PC-9 (cell line): ENCODE measurements around the gene NFATC1. TPM values are rescaled to one million over a fixed set of nuclear protein-coding genes. Genes with fewer than 3 reads are reported as not detected.

Source experiments
- BruUV-seq: library from RNA; stranded (reverse); fragments of 400-500 nt; replicated peaks from 2 replicates; lab custom pipeline; 2021; lab: Mats Ljungman, UMichigan
- CTCF ChIA-PET: fragments of 300-600 bp; sonication (Branson Sonifier 250); formaldehyde crosslinking; loops from one replicate; lab custom pipeline; 2022; ENCODE audit warnings: antibody characterized with exemption; lab: Charles Lee
- POLR2A ChIA-PET: fragments of 300-600 bp; sonication (Branson Sonifier 250); formaldehyde crosslinking; loops from one replicate; lab custom pipeline; 2022; ENCODE audit warnings: antibody characterized with exemption; ENCODE audit not compliant: unreplicated experiment; lab: Charles Lee
- DNase-seq, 2 experiments: peaks; one replicate each; pipeline versions ENCODE4 v3.0.0 to v3.0.0-alpha.2; 2015 to 2022; ENCODE audit warnings: mixed read lengths in 1 of 2
- H2AFZ ChIP-seq: fragments of 200-600 bp; sonication (generic); 2 replicates; pipeline ENCODE4 v1.8.1; 2017; ENCODE audit warnings: antibody characterized with exemption
- H3F3A ChIP-seq: fragments of 200-600 bp; sonication (generic); 2 replicates; pipeline ENCODE4 v1.8.1; 2017; ENCODE audit warnings: antibody characterized with exemption, mild to moderate bottlenecking, low read depth; ENCODE audit not compliant: insufficient read depth
- H3K27ac ChIP-seq: fragments of 200-600 bp; sonication (generic); 2 replicates; pipeline ENCODE4 v1.6.1; 2016; ENCODE audit warnings: mixed run types
- H3K27me3 ChIP-seq: fragments of 200-600 bp; sonication (generic); 2 replicates; pipeline ENCODE4 v1.6.1; 2016; ENCODE audit warnings: low read depth, mixed run types; ENCODE audit not compliant: insufficient read depth
- H3K36me3 ChIP-seq: fragments of 200-600 bp; sonication (generic); 2 replicates; pipeline ENCODE4 v1.6.1; 2016; ENCODE audit warnings: low read depth, mixed run types
- H3K4me1 ChIP-seq: fragments of 200-600 bp; sonication (generic); replicated peaks from 2 replicates; pipeline ENCODE4 v1.6.1; 2016; ENCODE audit warnings: mixed run types; ENCODE audit not compliant: insufficient read depth
- H3K4me2 ChIP-seq: fragments of 200-600 bp; sonication (generic); 2 replicates; pipeline ENCODE4 v1.6.1; 2017; ENCODE audit warnings: mixed run types
- H3K4me3 ChIP-seq: fragments of 200-600 bp; sonication (generic); 2 replicates; pipeline ENCODE4 v1.6.1; 2016; ENCODE audit warnings: mixed run types
- H3K79me2 ChIP-seq: fragments of 200-600 bp; sonication (generic); 2 replicates; pipeline ENCODE4 v1.6.1; 2017; ENCODE audit warnings: low read depth, mixed run types
- H3K9me2 ChIP-seq: fragments of 200-600 bp; sonication (generic); 2 replicates; pipeline ENCODE4 v1.8.1; 2017; ENCODE audit warnings: mild to moderate bottlenecking; ENCODE audit not compliant: insufficient read depth
- H3K9me3 ChIP-seq: fragments of 200-600 bp; sonication (generic); 2 replicates; pipeline ENCODE4 v1.8.1; 2016; ENCODE audit warnings: low read depth; ENCODE audit not compliant: insufficient read depth
- H4K20me1 ChIP-seq: fragments of 200-600 bp; sonication (generic); 2 replicates; pipeline ENCODE4 v1.8.1; 2017; ENCODE audit not compliant: insufficient read depth
- CTCF ChIP-seq: fragments of 200-600 bp; sonication (generic); conservative IDR thresholded peaks from 2 replicates; pipeline ENCODE4 v1.6.1; 2017; ENCODE audit warnings: mixed run types, antibody characterized with exemption, mild to moderate bottlenecking, moderate library complexity
- EZH2 ChIP-seq: fragments of 200-600 bp; sonication (generic); IDR thresholded peaks from 2 replicates; pipeline ENCODE4 v1.8.0; 2017; ENCODE audit warnings: antibody characterized with exemption, low read depth
- intact Hi-C: fragments of 100-400 bp; cut with micrococcal nuclease; formaldehyde crosslinking; loops from one replicate; pipeline ENCODE4 v1.10.0; 2022; ENCODE audit not compliant: unreplicated experiment
- total RNA-seq: library from RNA; stranded (reverse); gene quantifications from 2 replicates; pipeline ENCODE4 v1.2.3, GENCODE V29; 2021

The NFATC1 gene
- total RNA-seq, 1 experiment from 2014 or later: 2.6 TPM

DNA sequence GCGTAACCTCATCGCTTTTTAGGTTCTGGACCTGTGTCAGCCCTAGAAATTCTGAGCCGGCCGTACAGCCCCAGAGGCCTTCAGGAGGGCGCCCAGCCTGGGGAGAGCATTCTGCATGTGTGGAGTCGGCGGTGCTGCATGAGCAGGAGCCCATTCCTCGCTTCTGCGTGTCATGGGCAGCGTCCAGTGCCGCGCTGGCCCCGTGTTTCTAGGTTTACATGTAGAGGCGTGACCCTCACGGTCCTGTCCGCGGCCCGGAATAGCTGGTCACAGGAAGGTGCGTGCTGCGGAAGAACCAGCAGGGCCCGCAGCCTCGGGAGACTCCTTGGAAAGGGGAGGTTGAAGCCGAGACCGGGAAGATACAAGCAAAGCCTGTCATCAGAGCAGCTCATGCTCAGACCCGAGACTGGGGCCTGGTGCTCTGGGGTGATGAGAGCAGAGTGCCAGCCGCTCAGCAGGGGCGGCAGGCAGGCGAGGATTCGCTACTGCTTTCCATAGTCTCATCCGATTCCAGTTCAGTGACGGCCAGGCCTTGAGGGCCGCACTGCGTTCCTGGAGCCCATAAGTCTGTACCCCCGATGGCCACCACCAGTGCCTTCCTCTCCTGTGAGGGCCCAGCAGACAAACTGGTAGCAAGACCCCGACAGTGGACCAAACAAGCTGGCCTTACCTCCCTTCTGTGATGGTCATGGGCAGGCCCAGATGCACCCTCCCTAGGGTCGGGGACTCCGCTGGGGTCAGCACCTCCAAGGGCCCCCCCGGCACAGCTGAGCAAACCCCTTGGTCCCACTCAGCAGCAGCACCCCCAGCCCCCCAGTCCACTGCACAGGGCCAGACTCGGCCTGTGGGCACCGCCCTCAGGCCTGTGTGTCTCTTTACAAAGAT lies 15.6 kb upstream of the NFATC1 start:
- Histone ChIP-seq H3K4me3 (no peak overlapping the region), H3F3A (no peaks in the 10 kb centered on the region), H3K4me1 (no peaks in the 10 kb centered on the region), H3K4me2 (no peak overlapping the region), H3K9me3 (no peaks in the 10 kb centered on the region), H3K79me2 (no peaks in the 10 kb centered on the region), H3K27me3 (peaks cover 26% of the 10 kb centered on the region), H4K20me1 (no peaks in the 10 kb centered on the region; the same call in 1 of the 2 replicates), H3K27ac (no peak overlapping the region), H2AFZ (no peak overlapping the region), H3K36me3 (no peaks in the 10 kb centered on the region), H3K9me2 (no peaks in the 10 kb centered on the region)
- CTCF ChIA-PET: no interaction called here
- no peak for DNase-seq
- BruUV-seq: no TSS peak
- intact Hi-C loops: loop anchor here (1.0 kb wide), 2 partner anchors 148 to 264 kb away; no protein-coding TSS in a partner anchor
- TF ChIP-seq CTCF: no peak
- TF ChIP-seq EZH2: no peak
- POLR2A ChIA-PET: interaction anchor here (0.6 kb wide), 1 partner anchor 463 kb away, joined by 3 read pairs; no protein-coding TSS in a partner anchor

DNA sequence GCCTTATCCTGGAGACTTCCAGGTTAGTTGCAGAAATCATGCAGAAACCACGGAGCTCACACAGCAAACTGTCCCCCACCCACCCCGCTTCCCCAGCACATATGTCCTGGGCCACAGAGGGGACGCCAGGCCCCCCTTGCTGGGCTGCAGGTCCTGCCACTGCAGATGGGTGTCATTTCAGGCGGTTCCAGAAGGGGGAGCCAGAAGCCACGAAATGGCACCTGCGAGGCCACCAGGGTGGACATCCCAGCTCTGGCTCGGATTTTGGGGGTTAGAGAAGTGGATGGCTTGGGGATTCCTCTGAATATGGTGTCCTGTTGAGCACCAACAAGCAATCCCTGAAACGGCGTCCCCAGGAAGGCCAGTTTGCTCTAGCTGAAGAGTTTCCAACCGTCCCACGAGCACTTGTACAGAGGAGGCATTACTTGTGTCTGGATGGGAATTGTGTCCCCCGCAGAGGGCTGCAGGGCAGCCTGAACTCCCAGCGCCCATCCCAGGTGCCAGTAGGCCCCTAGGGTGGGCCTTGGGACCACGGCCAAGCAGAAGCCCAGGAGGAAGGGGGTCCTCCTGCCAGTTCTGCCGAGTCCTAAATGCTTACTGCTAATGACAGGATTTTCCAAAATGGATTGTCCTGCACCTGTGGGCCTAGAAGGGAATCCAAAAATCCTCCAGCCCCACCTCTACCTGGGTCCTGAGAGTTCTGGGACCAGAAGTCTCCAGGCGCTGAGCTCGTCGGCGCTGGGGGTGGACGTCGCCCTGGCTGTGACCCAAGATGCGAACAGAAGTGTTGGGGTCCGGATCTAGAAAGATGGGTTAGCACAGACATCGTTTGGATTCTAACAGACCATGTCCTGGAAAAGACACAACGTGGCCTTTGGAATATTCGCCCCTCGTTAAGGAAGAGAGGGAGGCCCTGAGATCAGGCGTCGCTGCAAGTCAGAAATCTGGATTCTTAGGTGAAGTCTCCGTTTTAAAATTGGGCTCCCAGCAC lies 14.6 kb upstream of the NFATC1 start:
- Histone ChIP-seq H3K9me3 (no peaks in the 10 kb centered on the region), H3K9me2 (no peaks in the 10 kb centered on the region), H3K27me3 (peaks cover 26% of the 10 kb centered on the region), H3K4me2 (no peak overlapping the region), H3K27ac (no peak overlapping the region), H2AFZ (no peak overlapping the region), H3F3A (no peaks in the 10 kb centered on the region), H4K20me1 (no peaks in the 10 kb centered on the region; the same call in 1 of the 2 replicates), H3K4me3 (no peak overlapping the region), H3K4me1 (no peaks in the 10 kb centered on the region), H3K79me2 (no peaks in the 10 kb centered on the region), H3K36me3 (no peaks in the 10 kb centered on the region)
- ChIA-PET CTCF (no interaction called here), POLR2A (no interaction called here)
- BruUV-seq: no TSS peak
- TF ChIP-seq CTCF: peak; percentile 95
- TF ChIP-seq EZH2: no peak
- intact Hi-C loops: no loop called here
- peak in 1 of 2 experiments; percentile 53 for DNase-seq

GRCh38 chr18:79381811-79382311 lies 13.9 kb upstream of the NFATC1 start:
- H3F3A ChIP-seq: no peaks in the 10 kb centered on the region
- no peak overlapping the region for H3K27ac ChIP-seq
- DNase-seq: no peak
- CTCF ChIA-PET: no interaction called here
- no peaks in the 10 kb centered on the region for H3K79me2 ChIP-seq
- H3K9me2 ChIP-seq: no peaks in the 10 kb centered on the region
- no TSS peak for BruUV-seq
- H3K9me3 ChIP-seq: no peaks in the 10 kb centered on the region
- no peak overlapping the region for H3K4me3 ChIP-seq
- intact Hi-C loops: no loop called here
- H2AFZ ChIP-seq: no peak overlapping the region
- no peaks in the 10 kb centered on the region for H3K4me1 ChIP-seq
- H3K36me3 ChIP-seq: no peaks in the 10 kb centered on the region
- H3K4me2 ChIP-seq: no peak overlapping the region
- POLR2A ChIA-PET: no interaction called here
- no peak for TF ChIP-seq EZH2
- TF ChIP-seq CTCF: no peak
- no peaks in the 10 kb centered on the region; the same call in 1 of the 2 replicates for H4K20me1 ChIP-seq
- peaks cover 26% of the 10 kb centered on the region for H3K27me3 ChIP-seq
